M059J (cell line): ENCODE data around the gene NPS. TPM values are rescaled to one million over a fixed set of nuclear protein-coding genes. Genes with fewer than 3 reads are reported as not detected.

Source experiments
- DNase-seq: peaks from one replicate; pipeline ENCODE4 v3.0.0-alpha.2; 2012; ENCODE audit warnings: low read depth
- total RNA-seq: library from RNA; depleted of rRNA; stranded (reverse); fragments of >200 nt; shearing (Covaris generic); gene quantifications from 2 replicates; pipeline ENCODE4 v1.2.3, GENCODE V29; 2014; rRNA removed

NPS gene
- not detected in 2 replicates for total RNA-seq

GRCh38 chr10:127549009-127549408, at the start of gene NPS:
Gene NPS, plus strand, starts transcription at chr10:127549309. Its CDS starts 60 bp downstream, at chr10:127549369.
- DNase-seq: no peak

- no peak for DNase-seq
Measured at GRCh38 chr10:127500127-127500526, 49.0 kb upstream of the NPS start.

- DNase-seq: no peak
Measured at GRCh38 chr10:127506094-127506493, 43.0 kb upstream of the NPS start.

- DNase-seq: no peak
Measured at GRCh38 chr10:127522298-127522697, 26.8 kb upstream of the NPS start.

- no peak for DNase-seq
Measured at GRCh38 chr10:127523476-127523875, 25.6 kb upstream of the NPS start.

GRCh38 chr10:127524229-127524628, 24.9 kb upstream of the NPS start:
- no peak for DNase-seq

GRCh38 chr10:127524908-127525665, 24.0 kb upstream of the NPS start:
- peak; percentile 43 for DNase-seq

GRCh38 chr10:127525686-127526085, 23.4 kb upstream of the NPS start:
- no peak for DNase-seq

GRCh38 chr10:127526161-127526560, 22.9 kb upstream of the NPS start:
- DNase-seq: no peak

- DNase-seq: no peak
Measured at GRCh38 chr10:127527320-127527719, 21.8 kb upstream of the NPS start.

- DNase-seq: no peak
Measured at GRCh38 chr10:127527891-127528290, 21.2 kb upstream of the NPS start.

GRCh38 chr10:127532193-127532592, 16.9 kb upstream of the NPS start:
- no peak for DNase-seq

- no peak for DNase-seq
Measured at GRCh38 chr10:127532659-127533058, 16.4 kb upstream of the NPS start.

- no peak for DNase-seq
Measured at GRCh38 chr10:127534074-127534473, 15.0 kb upstream of the NPS start.

GRCh38 chr10:127534496-127534895, 14.6 kb upstream of the NPS start:
- DNase-seq: no peak

- peak; percentile 6 for DNase-seq
Measured at GRCh38 chr10:127535802-127536515, 13.2 kb upstream of the NPS start.

GRCh38 chr10:127536972-127537760, 11.9 kb upstream of the NPS start:
- no peak for DNase-seq

GRCh38 chr10:127537924-127538323, 11.2 kb upstream of the NPS start:
- DNase-seq: no peak

GRCh38 chr10:127548022-127548421, 1.1 kb upstream of the NPS start:
- DNase-seq: no peak

- no peak for DNase-seq
Measured at GRCh38 chr10:127550861-127551260, 1.8 kb downstream of the NPS start.

GRCh38 chr10:127552446-127552845, 3.3 kb downstream of the NPS start:
- DNase-seq: no peak

- no peak for DNase-seq
Measured at GRCh38 chr10:127553417-127553816, 4.3 kb downstream of the NPS start.
